ENCODE measurements around the gene SASH1. TPM values are rescaled to one million over a fixed set of nuclear protein-coding genes. Genes with fewer than 3 reads are reported as not detected.

SASH1 gene
- total RNA-seq, 1 experiment from 2014 or later: 42.0 TPM

DNA sequence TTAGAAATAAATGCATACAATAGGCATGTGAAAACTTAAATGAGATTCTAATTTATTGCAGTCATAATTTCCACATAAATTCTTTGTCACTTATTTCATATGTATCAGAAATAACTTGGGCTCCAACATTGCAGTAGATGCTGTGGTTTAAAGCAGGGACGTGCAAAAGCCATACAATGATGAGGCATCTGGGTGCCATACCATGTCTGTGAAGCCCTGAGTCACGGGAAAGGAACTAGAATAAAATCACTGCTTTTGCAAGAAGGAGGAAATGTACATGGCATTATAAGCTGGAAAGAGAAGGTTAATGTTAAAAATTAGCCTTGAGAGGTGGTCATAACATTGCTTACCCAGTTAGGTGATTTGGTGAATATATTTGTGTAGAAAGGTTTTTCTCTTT is 180.4 kb downstream of the SASH1 start:
- POLR2A ChIA-PET: no interaction called here
- Histone ChIP-seq H3K9me3 (no peaks in the 10 kb centered on the region), H3K4me1 (no peaks in the 10 kb centered on the region), H3K4me3 (ENCODE audit: low read depth, low read length) (no peak overlapping the region), H3K27me3 (replicated peaks; ENCODE audit: control insufficient read depth, insufficient read depth, low read length) (no peaks in the 10 kb centered on the region), H3K36me3 (ENCODE audit: control insufficient read depth, insufficient read depth, low read length) (no peaks in the 10 kb centered on the region; the same call in 1 of the 2 replicates)
- CTCF ChIA-PET: no interaction called here
- no peak for DNase-seq
- BruUV-seq (replicated peaks): no TSS peak
- Mint-ChIP-seq H3K36me3 (ENCODE audit: insufficient read depth, unreplicated experiment) (peaks cover 50% of the 10 kb centered on the region), H3K4me1 (ENCODE audit: low read depth, unreplicated experiment) (no peaks in the 10 kb centered on the region), H3K27ac (ENCODE audit: unreplicated experiment) (no peak overlapping the region), H3K9me3 (ENCODE audit: unreplicated experiment) (no peaks in the 10 kb centered on the region), H3K27me3 (ENCODE audit: insufficient read depth, unreplicated experiment) (no peaks in the 10 kb centered on the region), H3K4me3 (ENCODE audit: unreplicated experiment) (no peak overlapping the region)
- no peak for TF ChIP-seq CTCF (IDR thresholded peaks at IDR 0.05; ENCODE audit: insufficient read depth in 1 of 2, low read depth in 1 of 2, low read length in 1 of 2, severe bottlenecking in 1 of 2, unreplicated experiment in 1 of 2)
- intact Hi-C loops (cut with micrococcal nuclease; ENCODE audit: unreplicated experiment): no loop called here

- no peak overlapping the region for H3K4me3 Mint-ChIP-seq (ENCODE audit: unreplicated experiment)
- DNase-seq: no peak
- BruUV-seq (replicated peaks): no TSS peak
- POLR2A ChIA-PET: no interaction called here
- H3K4me1 Mint-ChIP-seq (ENCODE audit: low read depth, unreplicated experiment): no peaks in the 10 kb centered on the region
- no peak for TF ChIP-seq CTCF (IDR thresholded peaks at IDR 0.05; ENCODE audit: insufficient read depth in 1 of 2, low read depth in 1 of 2, low read length in 1 of 2, severe bottlenecking in 1 of 2, unreplicated experiment in 1 of 2)
- intact Hi-C loops (cut with micrococcal nuclease; ENCODE audit: unreplicated experiment): no loop called here
- no peaks in the 10 kb centered on the region for H3K9me3 ChIP-seq
- no peak overlapping the region for H3K27ac Mint-ChIP-seq (ENCODE audit: unreplicated experiment)
- no peaks in the 10 kb centered on the region for H3K4me1 ChIP-seq
- H3K4me3 ChIP-seq (ENCODE audit: low read depth, low read length): no peak overlapping the region
- CTCF ChIA-PET: no interaction called here
- H3K36me3 ChIP-seq (ENCODE audit: control insufficient read depth, insufficient read depth, low read length): no peaks in the 10 kb centered on the region; the same call in 1 of the 2 replicates
- H3K9me3 Mint-ChIP-seq (ENCODE audit: unreplicated experiment): no peaks in the 10 kb centered on the region
- no peaks in the 10 kb centered on the region for H3K27me3 Mint-ChIP-seq (ENCODE audit: insufficient read depth, unreplicated experiment)
- peaks cover 51% of the 10 kb centered on the region for H3K36me3 Mint-ChIP-seq (ENCODE audit: insufficient read depth, unreplicated experiment)
- H3K27me3 ChIP-seq (replicated peaks; ENCODE audit: control insufficient read depth, insufficient read depth, low read length): no peaks in the 10 kb centered on the region
These were observed 180.9 kb downstream of the SASH1 start for GRCh38 chr6:148523551-148523950.

- TF ChIP-seq CTCF (IDR thresholded peaks at IDR 0.05; ENCODE audit: insufficient read depth in 1 of 2, low read depth in 1 of 2, low read length in 1 of 2, severe bottlenecking in 1 of 2, unreplicated experiment in 1 of 2): no peak
- no TSS peak for BruUV-seq (replicated peaks)
- Mint-ChIP-seq H3K9me3 (ENCODE audit: unreplicated experiment) (no peaks in the 10 kb centered on the region), H3K4me3 (ENCODE audit: unreplicated experiment) (no peak overlapping the region), H3K27me3 (ENCODE audit: insufficient read depth, unreplicated experiment) (no peaks in the 10 kb centered on the region), H3K4me1 (ENCODE audit: low read depth, unreplicated experiment) (no peaks in the 10 kb centered on the region), H3K36me3 (ENCODE audit: insufficient read depth, unreplicated experiment) (peaks cover 60% of the 10 kb centered on the region), H3K27ac (ENCODE audit: unreplicated experiment) (no peak overlapping the region)
- Histone ChIP-seq H3K4me1 (no peaks in the 10 kb centered on the region), H3K27me3 (replicated peaks; ENCODE audit: control insufficient read depth, insufficient read depth, low read length) (no peaks in the 10 kb centered on the region), H3K4me3 (ENCODE audit: low read depth, low read length) (no peak overlapping the region), H3K36me3 (ENCODE audit: control insufficient read depth, insufficient read depth, low read length) (no peaks in the 10 kb centered on the region; the same call in 1 of the 2 replicates), H3K9me3 (no peaks in the 10 kb centered on the region)
- no peak for DNase-seq
- CTCF ChIA-PET: no interaction called here
- POLR2A ChIA-PET: no interaction called here
- intact Hi-C loops (cut with micrococcal nuclease; ENCODE audit: unreplicated experiment): no loop called here
These were observed 181.8 kb downstream of the SASH1 start for GRCh38 chr6:148524471-148524882.
